ENCODE results near the gene REPS2. TPM values are rescaled to one million over a fixed set of nuclear protein-coding genes. Genes with fewer than 3 reads are reported as not detected.

Gene REPS2
- total RNA-seq, 1 donor from 2014 or later = 18.9 TPM

DNA sequence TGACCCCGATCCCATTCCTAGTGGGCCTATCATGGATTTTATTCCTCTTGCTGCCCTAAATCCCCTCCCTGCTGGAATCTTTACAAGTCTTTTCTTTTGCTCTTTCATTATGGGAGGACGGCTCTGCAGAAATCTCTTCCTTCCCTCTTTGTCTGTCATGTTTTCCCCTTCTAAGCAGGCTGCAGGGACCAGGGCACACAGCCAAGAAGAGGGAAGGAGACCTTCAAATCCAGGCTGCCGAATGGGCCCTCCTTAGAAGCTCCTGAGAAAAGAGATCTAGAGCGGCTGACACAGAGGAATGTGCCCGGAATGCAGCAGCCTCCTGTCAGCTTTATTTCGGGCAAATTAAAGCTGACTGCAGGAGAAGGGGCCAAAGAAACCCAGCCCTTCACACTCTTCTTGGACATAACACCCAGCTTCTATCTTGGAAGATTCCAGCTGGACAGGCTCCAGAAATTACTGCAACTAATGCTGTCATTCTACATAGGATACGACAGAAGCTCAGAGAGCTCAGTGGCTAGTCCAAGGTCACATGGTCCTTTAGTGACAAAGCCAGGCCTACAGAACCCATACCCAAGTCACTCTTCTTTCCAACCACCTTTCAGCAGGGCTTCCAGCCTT is 240.8 kb downstream of the REPS2 start:
- ATAC-seq (no peak), DNase-seq (no peak)
- Histone ChIP-seq H3K4me3 (no peak overlapping the region), H3K27ac (no peak overlapping the region), H3K36me3 (no peaks in the 10 kb centered on the region), H3K9me3 (no peaks in the 10 kb centered on the region), H3K4me1 (no peaks in the 10 kb centered on the region), H3K27me3 (no peaks in the 10 kb centered on the region)
- intact Hi-C loops (cut with DNase I) = no loop called here
- TF ChIP-seq, protein P1, sequence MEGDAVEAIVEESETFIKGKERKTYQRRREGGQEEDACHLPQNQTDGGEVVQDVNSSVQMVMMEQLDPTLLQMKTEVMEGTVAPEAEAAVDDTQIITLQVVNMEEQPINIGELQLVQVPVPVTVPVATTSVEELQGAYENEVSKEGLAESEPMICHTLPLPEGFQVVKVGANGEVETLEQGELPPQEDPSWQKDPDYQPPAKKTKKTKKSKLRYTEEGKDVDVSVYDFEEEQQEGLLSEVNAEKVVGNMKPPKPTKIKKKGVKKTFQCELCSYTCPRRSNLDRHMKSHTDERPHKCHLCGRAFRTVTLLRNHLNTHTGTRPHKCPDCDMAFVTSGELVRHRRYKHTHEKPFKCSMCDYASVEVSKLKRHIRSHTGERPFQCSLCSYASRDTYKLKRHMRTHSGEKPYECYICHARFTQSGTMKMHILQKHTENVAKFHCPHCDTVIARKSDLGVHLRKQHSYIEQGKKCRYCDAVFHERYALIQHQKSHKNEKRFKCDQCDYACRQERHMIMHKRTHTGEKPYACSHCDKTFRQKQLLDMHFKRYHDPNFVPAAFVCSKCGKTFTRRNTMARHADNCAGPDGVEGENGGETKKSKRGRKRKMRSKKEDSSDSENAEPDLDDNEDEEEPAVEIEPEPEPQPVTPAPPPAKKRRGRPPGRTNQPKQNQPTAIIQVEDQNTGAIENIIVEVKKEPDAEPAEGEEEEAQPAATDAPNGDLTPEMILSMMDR (IDR thresholded peaks at IDR 0.05) = no peak

GRCh38 chrX:17192106-17192505 is 245.6 kb downstream of the REPS2 start:
- Histone ChIP-seq H3K27ac (no peak overlapping the region), H3K4me3 (no peak overlapping the region), H3K36me3 (no peaks in the 10 kb centered on the region), H3K9me3 (no peaks in the 10 kb centered on the region), H3K27me3 (no peaks in the 10 kb centered on the region), H3K4me1 (no peaks in the 10 kb centered on the region)
- ATAC-seq (no peak), DNase-seq (no peak)
- TF ChIP-seq, protein P1 (IDR thresholded peaks at IDR 0.05) = no peak
- intact Hi-C loops (cut with DNase I) = no loop called here

Other genes with a start within 250 kb of the REPS2 start
- gene CTPS2, start 234.0 kb upstream of the REPS2 start, total RNA-seq = 10.7 TPM
- gene SYAP1, start 227.0 kb upstream of the REPS2 start, total RNA-seq = 20.0 TPM
- 12.1 TPM for gene TXLNG, start 160.2 kb upstream of the REPS2 start, total RNA-seq
- 63.4 TPM for gene RBBP7, start 76.3 kb upstream of the REPS2 start, total RNA-seq